ENCODE measurements around the gene SURF1. TPM values are rescaled to one million over a fixed set of nuclear protein-coding genes. Genes with fewer than 3 reads are reported as not detected.
A peak's percentile ranks its signal among the peaks of the same experiment; 100 is the strongest.

The SURF1 gene
- total and polyA plus RNA-seq, 9 of the 15 experiments (the other 6 are each of a cell fraction or from before 2014, with no cell fraction given): 16.1 to 31.3 (median 20.9) TPM

DNA sequence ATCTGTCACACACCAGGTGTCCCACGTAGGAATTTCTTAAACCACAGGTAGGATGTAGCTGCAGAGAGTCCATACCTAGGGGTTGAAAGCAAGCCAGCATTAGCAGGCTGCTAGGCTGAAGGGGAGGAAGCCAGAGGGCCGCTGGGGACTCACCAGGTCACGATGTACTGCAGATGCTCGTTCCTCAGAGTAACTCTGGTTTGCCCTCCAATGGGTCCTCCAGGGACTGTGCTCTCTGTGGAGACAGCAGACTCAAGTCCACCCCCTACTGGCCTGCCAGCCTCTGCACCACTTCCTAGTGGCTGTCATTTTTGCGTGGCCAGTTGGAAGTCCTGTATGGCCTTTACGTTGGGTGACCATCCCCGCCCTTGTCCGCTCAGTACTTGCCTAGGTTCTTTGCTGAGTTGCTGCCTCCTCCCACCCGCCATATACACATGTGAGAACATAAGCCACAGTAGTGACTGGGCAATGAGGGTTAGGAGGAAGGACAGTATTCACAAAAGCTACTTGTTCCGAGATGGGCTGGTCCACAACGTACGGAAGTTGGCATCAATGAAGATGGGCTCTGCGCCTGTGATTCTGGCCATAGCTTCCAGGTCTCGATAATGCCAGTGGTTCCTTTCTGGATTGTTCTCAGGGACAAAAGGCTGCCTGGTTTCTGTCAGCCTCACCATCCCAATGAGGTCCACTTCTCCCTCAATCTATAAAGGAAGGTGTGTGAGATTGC is 4.2 kb downstream of the SURF1 start (continued):
- TF ChIP-seq POLR2G (IDR thresholded peaks at IDR 0.05; ENCODE audit: low read depth, low read length): no peak
- peak; percentile 44 for TF ChIP-seq NEUROD1 (IDR thresholded peaks at IDR 0.05; ENCODE audit: borderline replicate concordance, low read depth, low read length, partially characterized antibody)
- peak; percentile 44 for TF ChIP-seq KDM5B (IDR thresholded peaks at IDR 0.05; ENCODE audit: insufficient replicate concordance, low read depth, low read length)
- no peak for TF ChIP-seq FOXM1 (IDR thresholded peaks at IDR 0.05; ENCODE audit: low read depth)
- 0 out of 2 replicates have a peak, but pooled peaks have one; percentile 60 for TF ChIP-seq FOXM1 (CRISPR knock-in tag; IDR thresholded peaks at IDR 0.05; ENCODE audit: low read depth)
- TF ChIP-seq YY1 (IDR thresholded peaks at IDR 0.05; ENCODE audit: borderline replicate concordance in 1 of 3, control insufficient read depth in 1 of 3, extremely low read depth in 1 of 3, insufficient read depth in 3 of 3, insufficient read length in 1 of 3, insufficient replicate concordance in 2 of 3, low read depth in 1 of 3, low read length in 2 of 3): peak in 2 of 3 experiments; percentile 20 to 67
- no peak for TF ChIP-seq DLX4 (CRISPR knock-in tag; IDR thresholded peaks at IDR 0.05)
- no peak for TF ChIP-seq ATF1 (CRISPR knock-in tag; IDR thresholded peaks at IDR 0.05)
- TF ChIP-seq ATF1 (tag; IDR thresholded peaks at IDR 0.05): 0 out of 2 replicates have a peak, but pooled peaks have one; percentile 10
- no peak for TF ChIP-seq ZNF212 (CRISPR knock-in tag; IDR thresholded peaks at IDR 0.05)
- TF ChIP-seq MYC (IDR thresholded peaks at IDR 0.05; ENCODE audit: low read depth, low read length): peak; percentile 59; the same call in 1 of the 2 replicates
- no peak for TF ChIP-seq MYC (CRISPR knock-in tag; IDR thresholded peaks at IDR 0.05; ENCODE audit: borderline replicate concordance, low read depth)
- no peak for TF ChIP-seq BRCA1 (IDR thresholded peaks at IDR 0.05)
- TF ChIP-seq BRCA1 (CRISPR knock-in tag; IDR thresholded peaks at IDR 0.05): no peak
- TF ChIP-seq TFAM (CRISPR knock-in tag; conservative IDR thresholded peaks at IDR 0.05): no peak
- TF ChIP-seq LARP7 (IDR thresholded peaks at IDR 0.05): 0 out of 2 replicates have a peak, but pooled peaks have one; percentile 44
- TF ChIP-seq MEIS2 (IDR thresholded peaks at IDR 0.05; ENCODE audit: partially characterized antibody): peak; percentile 33
- no peak for TF ChIP-seq ZNF395 (CRISPR knock-in tag; IDR thresholded peaks at IDR 0.05)
- no peak for TF ChIP-seq CREBBP (IDR thresholded peaks at IDR 0.05; ENCODE audit: low read depth, low read length)
- peak; percentile 36 for TF ChIP-seq ZNF280A (IDR thresholded peaks at IDR 0.05; ENCODE audit: low read depth, partially characterized antibody)
- TF ChIP-seq PPARD (CRISPR knock-in tag; IDR thresholded peaks at IDR 0.05): no peak
- TF ChIP-seq, protein P1, sequence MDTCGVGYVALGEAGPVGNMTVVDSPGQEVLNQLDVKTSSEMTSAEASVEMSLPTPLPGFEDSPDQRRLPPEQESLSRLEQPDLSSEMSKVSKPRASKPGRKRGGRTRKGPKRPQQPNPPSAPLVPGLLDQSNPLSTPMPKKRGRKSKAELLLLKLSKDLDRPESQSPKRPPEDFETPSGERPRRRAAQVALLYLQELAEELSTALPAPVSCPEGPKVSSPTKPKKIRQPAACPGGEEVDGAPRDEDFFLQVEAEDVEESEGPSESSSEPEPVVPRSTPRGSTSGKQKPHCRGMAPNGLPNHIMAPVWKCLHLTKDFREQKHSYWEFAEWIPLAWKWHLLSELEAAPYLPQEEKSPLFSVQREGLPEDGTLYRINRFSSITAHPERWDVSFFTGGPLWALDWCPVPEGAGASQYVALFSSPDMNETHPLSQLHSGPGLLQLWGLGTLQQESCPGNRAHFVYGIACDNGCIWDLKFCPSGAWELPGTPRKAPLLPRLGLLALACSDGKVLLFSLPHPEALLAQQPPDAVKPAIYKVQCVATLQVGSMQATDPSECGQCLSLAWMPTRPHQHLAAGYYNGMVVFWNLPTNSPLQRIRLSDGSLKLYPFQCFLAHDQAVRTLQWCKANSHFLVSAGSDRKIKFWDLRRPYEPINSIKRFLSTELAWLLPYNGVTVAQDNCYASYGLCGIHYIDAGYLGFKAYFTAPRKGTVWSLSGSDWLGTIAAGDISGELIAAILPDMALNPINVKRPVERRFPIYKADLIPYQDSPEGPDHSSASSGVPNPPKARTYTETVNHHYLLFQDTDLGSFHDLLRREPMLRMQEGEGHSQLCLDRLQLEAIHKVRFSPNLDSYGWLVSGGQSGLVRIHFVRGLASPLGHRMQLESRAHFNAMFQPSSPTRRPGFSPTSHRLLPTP (IDR thresholded peaks at IDR 0.05; ENCODE audit: borderline replicate concordance, extremely low read depth, insufficient read length): peak; percentile 58
